ENCODE data around the gene NPC2. TPM values are rescaled to one million over a fixed set of nuclear protein-coding genes. Genes with fewer than 3 reads are reported as not detected.

NPC2 gene
- polyA plus RNA-seq, 1 donor from 2014 or later, result 46.8 TPM

DNA sequence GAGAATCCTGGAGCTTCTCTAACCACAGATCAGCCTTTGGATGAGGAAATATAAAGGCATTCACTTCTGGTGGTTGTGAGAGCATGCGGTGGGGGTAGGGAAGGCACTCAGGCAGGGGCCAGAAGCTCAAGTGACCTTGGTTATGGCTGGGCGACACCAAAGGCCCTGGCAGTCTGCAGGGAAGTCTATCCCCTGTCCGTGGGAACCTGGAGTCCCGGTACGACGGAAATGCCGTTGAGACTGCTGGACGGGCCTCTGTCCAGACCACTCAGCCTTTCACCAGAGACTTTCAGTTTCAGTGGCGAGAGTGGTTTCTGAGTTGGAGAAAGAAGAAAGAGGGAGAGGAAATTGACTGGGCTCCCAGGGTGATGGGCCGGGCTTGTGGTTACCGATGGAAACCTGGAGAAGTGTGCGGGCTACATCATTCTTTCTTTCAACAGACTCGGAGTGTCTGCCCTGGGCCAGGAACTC, 21.4 kb upstream of the NPC2 start:
- no peaks in the 10 kb centered on the region for H3F3A ChIP-seq (ENCODE audit: insufficient read depth, low read length, poor library complexity, severe bottlenecking)
- no peaks in the 10 kb centered on the region for H3K9me2 ChIP-seq (ENCODE audit: insufficient read depth, low read length)
- no peak overlapping the region for H3K9ac ChIP-seq (ENCODE audit: low read length)
- no peak overlapping the region for H3K4me2 ChIP-seq (ENCODE audit: low read length)
- H3K4me3 ChIP-seq (ENCODE audit: low read length), result no peak overlapping the region
- no peaks in the 10 kb centered on the region for H3K79me2 ChIP-seq (replicated peaks; ENCODE audit: insufficient read depth, low read length)
- no peak overlapping the region for H3K27ac ChIP-seq (ENCODE audit: low read length)
- TF ChIP-seq CTCF (IDR thresholded peaks at IDR 0.05; ENCODE audit: poor library complexity, severe bottlenecking) (no peak), SMC3 (conservative IDR thresholded peaks at IDR 0.05; ENCODE audit: poor library complexity) (no peak), EP300 (conservative IDR thresholded peaks at IDR 0.05; ENCODE audit: poor library complexity, severe bottlenecking) (no peak), EZH2 (IDR thresholded peaks at IDR 0.05; ENCODE audit: borderline replicate concordance, insufficient read depth, low read length, poor library complexity, severe bottlenecking) (no peak), POLR2AphosphoS5 (IDR thresholded peaks at IDR 0.05) (no peak), TAF1 (IDR thresholded peaks at IDR 0.05; ENCODE audit: low read depth) (no peak), RAD21 (conservative IDR thresholded peaks at IDR 0.05) (no peak), MXI1 (conservative IDR thresholded peaks at IDR 0.05; ENCODE audit: poor library complexity, severe bottlenecking) (no peak)
- TF ChIP-seq, protein P1, sequence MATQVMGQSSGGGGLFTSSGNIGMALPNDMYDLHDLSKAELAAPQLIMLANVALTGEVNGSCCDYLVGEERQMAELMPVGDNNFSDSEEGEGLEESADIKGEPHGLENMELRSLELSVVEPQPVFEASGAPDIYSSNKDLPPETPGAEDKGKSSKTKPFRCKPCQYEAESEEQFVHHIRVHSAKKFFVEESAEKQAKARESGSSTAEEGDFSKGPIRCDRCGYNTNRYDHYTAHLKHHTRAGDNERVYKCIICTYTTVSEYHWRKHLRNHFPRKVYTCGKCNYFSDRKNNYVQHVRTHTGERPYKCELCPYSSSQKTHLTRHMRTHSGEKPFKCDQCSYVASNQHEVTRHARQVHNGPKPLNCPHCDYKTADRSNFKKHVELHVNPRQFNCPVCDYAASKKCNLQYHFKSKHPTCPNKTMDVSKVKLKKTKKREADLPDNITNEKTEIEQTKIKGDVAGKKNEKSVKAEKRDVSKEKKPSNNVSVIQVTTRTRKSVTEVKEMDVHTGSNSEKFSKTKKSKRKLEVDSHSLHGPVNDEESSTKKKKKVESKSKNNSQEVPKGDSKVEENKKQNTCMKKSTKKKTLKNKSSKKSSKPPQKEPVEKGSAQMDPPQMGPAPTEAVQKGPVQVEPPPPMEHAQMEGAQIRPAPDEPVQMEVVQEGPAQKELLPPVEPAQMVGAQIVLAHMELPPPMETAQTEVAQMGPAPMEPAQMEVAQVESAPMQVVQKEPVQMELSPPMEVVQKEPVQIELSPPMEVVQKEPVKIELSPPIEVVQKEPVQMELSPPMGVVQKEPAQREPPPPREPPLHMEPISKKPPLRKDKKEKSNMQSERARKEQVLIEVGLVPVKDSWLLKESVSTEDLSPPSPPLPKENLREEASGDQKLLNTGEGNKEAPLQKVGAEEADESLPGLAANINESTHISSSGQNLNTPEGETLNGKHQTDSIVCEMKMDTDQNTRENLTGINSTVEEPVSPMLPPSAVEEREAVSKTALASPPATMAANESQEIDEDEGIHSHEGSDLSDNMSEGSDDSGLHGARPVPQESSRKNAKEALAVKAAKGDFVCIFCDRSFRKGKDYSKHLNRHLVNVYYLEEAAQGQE (IDR thresholded peaks at IDR 0.05; ENCODE audit: borderline replicate concordance), result no peak
- H2AFZ ChIP-seq (ENCODE audit: low read depth, low read length), result no peak overlapping the region
- H3K9me3 ChIP-seq (ENCODE audit: low read length), result no peaks in the 10 kb centered on the region
- no peaks in the 10 kb centered on the region for H4K20me1 ChIP-seq (ENCODE audit: insufficient read depth)
- no peaks in the 10 kb centered on the region for H3K36me3 ChIP-seq (ENCODE audit: insufficient read depth, low read length)
- no peaks in the 10 kb centered on the region for H3K27me3 ChIP-seq (ENCODE audit: insufficient read depth, low read depth, low read length)

- Histone ChIP-seq H2AFZ (ENCODE audit: low read depth, low read length) (no peak overlapping the region), H3K27me3 (ENCODE audit: insufficient read depth, low read depth, low read length) (no peaks in the 10 kb centered on the region), H3K79me2 (replicated peaks; ENCODE audit: insufficient read depth, low read length) (no peaks in the 10 kb centered on the region), H3K36me3 (ENCODE audit: insufficient read depth, low read length) (no peaks in the 10 kb centered on the region), H3K9me3 (ENCODE audit: low read length) (no peaks in the 10 kb centered on the region), H3F3A (ENCODE audit: insufficient read depth, low read length, poor library complexity, severe bottlenecking) (no peaks in the 10 kb centered on the region), H3K4me3 (ENCODE audit: low read length) (no peak overlapping the region), H3K27ac (ENCODE audit: low read length) (no peak overlapping the region), H3K9ac (ENCODE audit: low read length) (no peak overlapping the region), H4K20me1 (ENCODE audit: insufficient read depth) (no peaks in the 10 kb centered on the region), H3K9me2 (ENCODE audit: insufficient read depth, low read length) (no peaks in the 10 kb centered on the region), H3K4me2 (ENCODE audit: low read length) (no peak overlapping the region)
- TF ChIP-seq SMC3 (conservative IDR thresholded peaks at IDR 0.05; ENCODE audit: poor library complexity) (no peak), MXI1 (conservative IDR thresholded peaks at IDR 0.05; ENCODE audit: poor library complexity, severe bottlenecking) (no peak), CTCF (IDR thresholded peaks at IDR 0.05; ENCODE audit: poor library complexity, severe bottlenecking) (no peak), TAF1 (IDR thresholded peaks at IDR 0.05; ENCODE audit: low read depth) (no peak), EZH2 (IDR thresholded peaks at IDR 0.05; ENCODE audit: borderline replicate concordance, insufficient read depth, low read length, poor library complexity, severe bottlenecking) (no peak), EP300 (conservative IDR thresholded peaks at IDR 0.05; ENCODE audit: poor library complexity, severe bottlenecking) (no peak), RAD21 (conservative IDR thresholded peaks at IDR 0.05) (no peak), POLR2AphosphoS5 (IDR thresholded peaks at IDR 0.05) (no peak)
- TF ChIP-seq, protein P1 (IDR thresholded peaks at IDR 0.05; ENCODE audit: borderline replicate concordance), result no peak
Observed at GRCh38 chr14:74511966-74512830, 19.1 kb upstream of the NPC2 start.

Measured in neural cell (in vitro differentiated cells).